KMS-11 (cell line): Measurements from ENCODE around the gene PROM2.

Source experiments
- H2AFZ ChIP-seq: fragments of 200-600 bp; sonication (generic); 2 replicates; pipeline ENCODE4 v1.6.1; 2016; ENCODE audit warnings: antibody characterized with exemption, mixed run types, low read depth
- H3K27ac ChIP-seq: fragments of 200-600 bp; sonication (generic); 2 replicates; pipeline ENCODE4 v1.6.1; 2016; ENCODE audit warnings: mild to moderate bottlenecking, mixed run types
- H3K27me3 ChIP-seq: fragments of 200-600 bp; sonication (generic); 2 replicates; pipeline ENCODE4 v1.6.1; 2017; ENCODE audit warnings: mild to moderate bottlenecking, low read depth, mixed run types, moderate library complexity; ENCODE audit not compliant: insufficient read depth
- H3K36me3 ChIP-seq: fragments of 200-600 bp; sonication (generic); 2 replicates; pipeline ENCODE4 v1.6.1; 2017; ENCODE audit warnings: mild to moderate bottlenecking, mixed run types; ENCODE audit not compliant: insufficient read depth
- H3K4me1 ChIP-seq: fragments of 200-600 bp; sonication (generic); 2 replicates; pipeline ENCODE4 v1.6.1; 2016; ENCODE audit warnings: mild to moderate bottlenecking, low read depth, mixed run types; ENCODE audit not compliant: poor library complexity, severe bottlenecking
- H3K4me2 ChIP-seq: fragments of 200-600 bp; sonication (generic); 2 replicates; pipeline ENCODE4 v1.7.0; 2016; ENCODE audit warnings: mild to moderate bottlenecking, mixed run types
- H3K4me3 ChIP-seq: fragments of 200-600 bp; sonication (generic); IDR thresholded peaks from 2 replicates; pipeline ENCODE4 v1.6.1; 2017; ENCODE audit warnings: low read depth, low read length, mixed read lengths; ENCODE audit not compliant: insufficient read depth
- H3K79me2 ChIP-seq: fragments of 200-600 bp; sonication (generic); 2 replicates; pipeline ENCODE4 v1.6.1; 2016; ENCODE audit warnings: low read depth, mixed run types; ENCODE audit not compliant: insufficient read depth
- H3K9ac ChIP-seq: fragments of 200-600 bp; sonication (generic); 2 replicates; pipeline ENCODE4 v1.6.1; 2016; ENCODE audit warnings: mild to moderate bottlenecking, mixed run types
- H4K20me1 ChIP-seq: fragments of 200-600 bp; sonication (generic); 2 replicates; pipeline ENCODE4 v1.6.1; 2016; ENCODE audit warnings: mild to moderate bottlenecking, mixed run types; ENCODE audit not compliant: insufficient read depth
- CTCF ChIP-seq: fragments of 200-600 bp; sonication (generic); conservative IDR thresholded peaks from 2 replicates; pipeline ENCODE4 v1.6.1; 2017; ENCODE audit warnings: low read depth, mild to moderate bottlenecking, antibody characterized with exemption, low read length, moderate library complexity, mixed read lengths

The PROM2 gene

GRCh38 chr2:95289253-95289652 is 15.0 kb downstream of the PROM2 start:
- H3K79me2 ChIP-seq = no peaks in the 10 kb centered on the region
- TF ChIP-seq CTCF = no peak
- H2AFZ ChIP-seq = no peak overlapping the region
- no peak overlapping the region for H3K27ac ChIP-seq
- no peaks in the 10 kb centered on the region for H4K20me1 ChIP-seq
- no peak overlapping the region for H3K4me3 ChIP-seq
- no peaks in the 10 kb centered on the region for H3K4me1 ChIP-seq
- no peak overlapping the region for H3K9ac ChIP-seq
- H3K27me3 ChIP-seq = no peaks in the 10 kb centered on the region
- H3K36me3 ChIP-seq = no peaks in the 10 kb centered on the region
- H3K4me2 ChIP-seq = no peak overlapping the region

GRCh38 chr2:95291222-95291621 is 17.0 kb downstream of the PROM2 start:
- H3K4me1 ChIP-seq = no peaks in the 10 kb centered on the region
- H3K9ac ChIP-seq = no peak overlapping the region
- H4K20me1 ChIP-seq = no peaks in the 10 kb centered on the region
- no peak for TF ChIP-seq CTCF
- H2AFZ ChIP-seq = no peak overlapping the region
- H3K36me3 ChIP-seq = no peaks in the 10 kb centered on the region
- no peaks in the 10 kb centered on the region for H3K79me2 ChIP-seq
- H3K4me2 ChIP-seq = no peak overlapping the region
- no peak overlapping the region for H3K4me3 ChIP-seq
- no peak overlapping the region for H3K27ac ChIP-seq
- H3K27me3 ChIP-seq = no peaks in the 10 kb centered on the region

- H3K27ac ChIP-seq = no peak overlapping the region
- H2AFZ ChIP-seq = no peak overlapping the region
- H3K9ac ChIP-seq = no peak overlapping the region
- H3K36me3 ChIP-seq = no peaks in the 10 kb centered on the region
- H3K79me2 ChIP-seq = no peaks in the 10 kb centered on the region
- H3K27me3 ChIP-seq = no peaks in the 10 kb centered on the region; the same call in 1 of the 2 replicates
- H3K4me1 ChIP-seq = no peaks in the 10 kb centered on the region
- no peak overlapping the region for H3K4me3 ChIP-seq
- H3K4me2 ChIP-seq = no peak overlapping the region
- H4K20me1 ChIP-seq = no peaks in the 10 kb centered on the region
- no peak for TF ChIP-seq CTCF
These were observed 18.5 kb downstream of the PROM2 start for GRCh38 chr2:95292623-95293260.

GRCh38 chr2:95294579-95295250 is 20.5 kb downstream of the PROM2 start:
- Histone ChIP-seq H3K4me1 (no peaks in the 10 kb centered on the region), H3K9ac (no peak overlapping the region), H3K36me3 (no peaks in the 10 kb centered on the region), H3K4me3 (no peak overlapping the region), H2AFZ (no peak overlapping the region), H3K79me2 (no peaks in the 10 kb centered on the region), H3K4me2 (no peak overlapping the region), H3K27me3 (no peaks in the 10 kb centered on the region; the same call in 1 of the 2 replicates), H4K20me1 (no peaks in the 10 kb centered on the region), H3K27ac (no peak overlapping the region)
- TF ChIP-seq CTCF = no peak
